ENCODE results near the gene TMEM72.

Gene TMEM72

DNA sequence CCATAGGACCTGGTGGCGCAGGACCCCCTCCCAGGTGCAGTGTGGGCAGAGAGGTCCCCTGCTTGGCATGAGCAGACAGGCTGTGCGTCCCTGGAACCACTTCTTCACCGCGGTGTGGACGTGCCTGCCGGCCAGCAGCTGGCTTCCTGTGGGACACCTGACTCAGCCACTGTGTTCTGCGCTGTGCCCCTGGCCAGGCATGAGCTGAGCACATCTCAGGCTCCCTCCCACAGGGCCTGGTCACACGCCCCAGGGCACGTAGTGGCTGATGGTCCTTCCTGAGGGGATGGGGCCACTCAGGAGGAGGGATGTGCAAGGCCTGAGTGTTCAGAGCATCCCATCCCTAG lies 71.0 kb downstream of the TMEM72 start:
- ATAC-seq (replicated peaks; ENCODE audit: extremely low read depth, poor library complexity, severe bottlenecking) (no peak), DNase-seq (ENCODE audit: low spot score in 2 of 2) (no peak)
- Mint-ChIP-seq H3K27me3 (no peaks in the 10 kb centered on the region), H3K36me3 (ENCODE audit: insufficient read depth) (peaks cover 4% of the 10 kb centered on the region), H3K27ac (ENCODE audit: low read depth) (no peak overlapping the region), H3K4me1 (no peaks in the 10 kb centered on the region), H3K9me3 (no peaks in the 10 kb centered on the region), H3K4me3 (no peak overlapping the region)

GRCh38 chr10:44982496-44982895 lies 71.4 kb downstream of the TMEM72 start:
- DNase-seq (ENCODE audit: low spot score in 2 of 2): no peak
- no peaks in the 10 kb centered on the region for H3K9me3 Mint-ChIP-seq
- peaks cover 4% of the 10 kb centered on the region for H3K36me3 Mint-ChIP-seq (ENCODE audit: insufficient read depth)
- ATAC-seq (replicated peaks; ENCODE audit: extremely low read depth, poor library complexity, severe bottlenecking): no peak
- no peak overlapping the region for H3K27ac Mint-ChIP-seq (ENCODE audit: low read depth)
- H3K4me1 Mint-ChIP-seq: no peaks in the 10 kb centered on the region
- no peaks in the 10 kb centered on the region for H3K27me3 Mint-ChIP-seq
- no peak overlapping the region for H3K4me3 Mint-ChIP-seq

DNA sequence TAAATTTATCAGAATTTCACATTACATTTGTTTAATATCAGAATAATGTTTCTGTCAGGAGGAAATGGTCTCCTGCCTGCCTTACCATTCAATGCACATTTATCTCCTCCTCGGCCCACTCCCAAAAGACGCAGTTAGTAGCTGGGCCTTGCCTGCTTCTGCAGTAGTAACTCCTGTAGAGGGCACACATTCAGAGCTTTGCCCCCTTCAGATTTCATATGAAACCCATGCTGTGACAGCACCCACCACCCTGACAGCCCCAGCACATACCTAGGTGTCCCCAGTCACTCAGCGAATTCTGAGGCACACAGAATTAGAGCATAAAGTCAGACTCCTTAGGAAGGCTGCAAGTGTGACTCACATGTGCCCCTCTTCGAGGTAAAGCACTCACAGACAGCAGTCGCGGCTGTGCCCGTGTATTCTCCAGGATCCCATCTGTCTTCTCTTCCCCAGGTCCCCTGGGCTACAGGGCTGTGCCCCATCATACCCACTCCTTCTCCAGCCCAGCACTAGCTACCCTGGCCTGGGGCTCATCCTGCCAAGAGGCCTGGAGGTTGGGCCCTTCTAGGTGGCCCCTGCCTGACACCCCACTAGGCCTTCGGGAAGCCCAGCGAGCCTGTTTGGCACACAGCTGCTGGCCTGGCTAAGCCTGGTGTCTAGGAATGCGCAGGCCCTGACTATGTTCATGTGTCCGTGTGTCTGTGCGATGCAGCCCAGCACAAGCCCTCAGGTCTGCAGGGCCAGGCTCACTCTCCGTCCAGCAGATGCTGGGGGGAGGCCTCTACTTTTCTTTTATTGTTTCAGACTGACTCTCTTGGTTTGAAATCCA lies 72.1 kb downstream of the TMEM72 start:
- H3K27me3 Mint-ChIP-seq: no peaks in the 10 kb centered on the region
- no peaks in the 10 kb centered on the region for H3K9me3 Mint-ChIP-seq
- peak overlapping the region; percentile 41 for H3K27ac Mint-ChIP-seq (ENCODE audit: low read depth)
- no peak overlapping the region for H3K4me3 Mint-ChIP-seq
- no peaks in the 10 kb centered on the region for H3K4me1 Mint-ChIP-seq
- DNase-seq (ENCODE audit: low spot score in 2 of 2): no peak
- H3K36me3 Mint-ChIP-seq (ENCODE audit: insufficient read depth): peaks cover 4% of the 10 kb centered on the region
- ATAC-seq (replicated peaks; ENCODE audit: extremely low read depth, poor library complexity, severe bottlenecking): no peak

GRCh38 chr10:44983895-44984278 lies 72.8 kb downstream of the TMEM72 start:
- ATAC-seq (replicated peaks; ENCODE audit: extremely low read depth, poor library complexity, severe bottlenecking) (no peak), DNase-seq (ENCODE audit: low spot score in 2 of 2) (no peak)
- Mint-ChIP-seq H3K9me3 (no peaks in the 10 kb centered on the region), H3K4me3 (no peak overlapping the region), H3K27me3 (no peaks in the 10 kb centered on the region), H3K27ac (ENCODE audit: low read depth) (peak overlapping the region; percentile 41), H3K36me3 (ENCODE audit: insufficient read depth) (peaks cover 4% of the 10 kb centered on the region), H3K4me1 (no peaks in the 10 kb centered on the region)

DNA sequence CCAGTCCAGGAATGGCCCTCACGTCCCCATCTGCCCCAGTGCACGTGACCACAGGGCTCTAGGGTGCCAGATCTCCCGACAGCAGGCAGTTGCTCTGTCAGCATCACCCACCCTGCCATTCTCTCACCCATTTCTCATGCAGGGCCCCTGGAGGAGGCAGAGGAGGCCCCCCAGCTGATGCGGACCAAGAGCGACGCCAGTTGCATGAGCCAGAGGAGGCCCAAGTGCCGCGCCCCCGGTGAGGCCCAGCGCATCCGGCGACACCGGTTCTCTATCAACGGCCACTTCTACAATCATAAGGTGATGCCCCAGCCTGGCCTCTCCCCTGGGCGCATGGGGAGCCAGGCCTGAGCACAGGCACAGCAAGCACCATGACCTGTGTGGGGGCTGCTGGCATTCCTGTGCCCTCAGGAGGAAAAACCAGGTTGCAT lies 73.5 kb downstream of the TMEM72 start:
- Mint-ChIP-seq H3K27me3 (no peaks in the 10 kb centered on the region), H3K9me3 (no peaks in the 10 kb centered on the region), H3K36me3 (ENCODE audit: insufficient read depth) (peaks cover 4% of the 10 kb centered on the region), H3K27ac (ENCODE audit: low read depth) (no peak overlapping the region), H3K4me1 (no peaks in the 10 kb centered on the region), H3K4me3 (no peak overlapping the region)
- DNase-seq (ENCODE audit: low spot score in 2 of 2) (no peak), ATAC-seq (replicated peaks; ENCODE audit: extremely low read depth, poor library complexity, severe bottlenecking) (no peak)

- H3K27me3 Mint-ChIP-seq: no peaks in the 10 kb centered on the region
- ATAC-seq (replicated peaks; ENCODE audit: extremely low read depth, poor library complexity, severe bottlenecking) (no peak), DNase-seq (ENCODE audit: low spot score in 2 of 2) (no peak)
- no peaks in the 10 kb centered on the region for H3K9me3 Mint-ChIP-seq
- H3K4me1 Mint-ChIP-seq: no peaks in the 10 kb centered on the region
- H3K36me3 Mint-ChIP-seq (ENCODE audit: insufficient read depth): peaks cover 4% of the 10 kb centered on the region
- H3K4me3 Mint-ChIP-seq: no peak overlapping the region
- no peak overlapping the region for H3K27ac Mint-ChIP-seq (ENCODE audit: low read depth)
Observed at GRCh38 chr10:44985175-44985681, 74.1 kb downstream of the TMEM72 start.

GRCh38 chr10:44986179-44986578 lies 75.0 kb downstream of the TMEM72 start:
- Mint-ChIP-seq H3K9me3 (no peaks in the 10 kb centered on the region), H3K27me3 (no peaks in the 10 kb centered on the region), H3K4me1 (no peaks in the 10 kb centered on the region), H3K36me3 (ENCODE audit: insufficient read depth) (peaks cover 4% of the 10 kb centered on the region), H3K27ac (ENCODE audit: low read depth) (no peak overlapping the region), H3K4me3 (no peak overlapping the region)
- DNase-seq (ENCODE audit: low spot score in 2 of 2) (no peak), ATAC-seq (replicated peaks; ENCODE audit: extremely low read depth, poor library complexity, severe bottlenecking) (no peak)

All from central memory CD8-positive, alpha-beta T cell (primary cell).